ENCODE data around the gene TFEC.

TFEC gene

DNA sequence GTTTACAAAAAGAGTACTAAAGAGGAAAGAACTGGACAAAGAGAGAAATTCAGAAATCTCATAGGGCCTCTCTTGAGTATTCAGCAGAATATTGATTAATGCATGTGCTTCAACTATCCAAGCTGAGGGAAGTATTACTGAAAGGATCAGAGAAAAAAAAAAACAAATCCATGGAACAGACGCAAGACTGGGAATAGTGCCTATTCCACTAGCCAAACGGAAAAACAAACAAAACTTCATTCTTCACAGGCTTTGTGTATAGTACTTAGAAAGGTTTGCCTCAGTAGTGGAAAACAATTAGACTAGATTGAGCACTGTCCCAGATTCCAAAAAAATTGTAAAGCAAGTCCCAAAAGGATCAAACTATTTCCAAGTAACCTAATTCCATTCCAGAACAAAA, 106.2 kb downstream of the TFEC start:
- no peak for TF ChIP-seq POLR2A (IDR thresholded peaks at IDR 0.05; ENCODE audit: low read depth, low read length)
- DNase-seq (ENCODE audit: insufficient read length, low spot score) = no peak
- no peak for FAIRE-seq

DNA sequence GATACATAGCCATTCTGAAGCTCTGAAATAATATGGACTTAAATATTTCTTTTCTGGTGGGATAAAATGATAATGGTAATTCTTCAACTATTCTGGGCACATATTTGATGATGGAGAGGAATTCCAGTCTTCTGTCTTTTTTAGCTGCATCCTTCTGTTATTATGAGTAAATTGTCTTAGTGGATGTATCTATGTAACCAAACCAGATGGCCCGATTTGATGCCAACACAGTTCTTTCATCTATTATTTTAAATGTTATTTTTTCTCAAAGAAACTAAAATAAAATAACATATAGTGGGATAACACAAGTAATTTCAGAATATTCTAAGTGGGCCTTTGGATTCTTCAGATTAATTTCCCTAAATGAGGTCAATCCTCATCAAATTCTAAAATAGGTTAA, 110.2 kb downstream of the TFEC start:
- FAIRE-seq (no peak), DNase-seq (ENCODE audit: insufficient read length, low spot score) (no peak)
- TF ChIP-seq POLR2A (IDR thresholded peaks at IDR 0.05; ENCODE audit: low read depth, low read length) = no peak

DNA sequence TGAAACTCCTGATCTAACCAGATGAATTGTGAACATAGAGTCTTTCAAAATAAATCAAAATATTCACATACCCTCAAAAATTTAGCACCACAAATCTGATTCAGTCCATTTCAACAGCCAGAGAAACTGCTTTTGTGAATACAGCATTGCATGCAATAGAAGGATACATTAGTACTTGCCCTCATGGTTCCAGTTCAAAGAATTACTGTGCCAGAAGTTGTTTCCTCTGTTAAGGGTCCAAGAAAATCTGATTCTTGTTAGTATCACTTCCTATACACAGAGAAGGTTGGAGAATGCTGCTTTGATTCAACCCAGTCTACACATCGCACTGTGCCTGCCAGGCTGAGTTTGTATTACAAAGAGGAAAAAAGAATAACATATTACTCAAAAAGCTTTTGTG, 115.6 kb downstream of the TFEC start:
- FAIRE-seq (no peak), DNase-seq (ENCODE audit: insufficient read length, low spot score) (no peak)
- no peak for TF ChIP-seq POLR2A (IDR thresholded peaks at IDR 0.05; ENCODE audit: low read depth, low read length)

DNA sequence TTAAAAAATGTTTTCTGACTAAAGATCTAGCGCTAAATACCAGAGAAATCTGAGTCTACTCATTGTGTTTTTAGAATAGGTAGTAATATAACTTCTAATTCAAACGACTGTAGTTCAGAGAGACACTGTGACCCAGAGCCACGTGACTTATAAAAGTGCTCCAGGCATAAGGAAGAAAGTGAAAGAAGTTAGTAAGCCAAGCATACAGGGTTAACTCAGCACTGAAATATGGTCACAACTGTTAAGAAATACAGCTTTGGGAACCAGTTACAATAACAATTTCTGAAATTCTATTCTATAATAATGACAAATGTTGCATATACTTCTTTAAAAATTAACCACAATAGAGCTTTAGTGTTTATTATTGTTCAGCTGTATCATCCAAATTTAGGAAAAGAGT, 119.1 kb downstream of the TFEC start:
- DNase-seq (ENCODE audit: insufficient read length, low spot score) (no peak), FAIRE-seq (no peak)
- no peak for TF ChIP-seq POLR2A (IDR thresholded peaks at IDR 0.05; ENCODE audit: low read depth, low read length)

DNA sequence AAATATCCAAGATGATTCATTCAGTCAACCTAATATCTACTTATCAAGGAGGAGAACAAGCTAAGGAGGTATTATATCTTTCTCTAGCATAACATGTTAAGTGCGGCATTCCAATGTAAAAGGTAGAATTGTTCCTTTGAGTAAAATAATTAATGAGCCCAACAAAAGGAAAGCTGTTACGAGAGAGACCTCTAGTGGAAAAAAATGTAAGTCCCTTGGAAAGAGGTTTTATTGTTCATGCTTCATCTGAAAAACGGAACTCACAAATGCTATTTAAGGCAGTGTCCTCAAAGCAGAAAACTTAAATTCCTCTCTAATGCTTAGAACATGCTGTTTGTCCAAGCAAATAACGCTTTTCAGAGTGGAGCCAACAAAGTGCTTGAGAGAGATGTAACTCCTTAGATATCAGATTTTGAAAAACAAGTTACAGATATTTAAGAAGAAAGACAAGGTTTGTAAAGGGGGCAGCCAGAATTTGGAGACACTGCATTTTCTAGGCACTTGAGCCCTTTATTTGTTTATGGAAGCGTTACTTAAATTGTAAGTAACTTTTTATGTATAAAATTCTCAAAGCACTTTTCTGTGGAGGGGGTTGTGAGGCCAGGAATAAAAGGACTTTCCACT, 119.9 kb downstream of the TFEC start:
- no peak for TF ChIP-seq POLR2A (IDR thresholded peaks at IDR 0.05; ENCODE audit: low read depth, low read length)
- DNase-seq (ENCODE audit: insufficient read length, low spot score) (no peak), FAIRE-seq (peak; percentile 96)

DNA sequence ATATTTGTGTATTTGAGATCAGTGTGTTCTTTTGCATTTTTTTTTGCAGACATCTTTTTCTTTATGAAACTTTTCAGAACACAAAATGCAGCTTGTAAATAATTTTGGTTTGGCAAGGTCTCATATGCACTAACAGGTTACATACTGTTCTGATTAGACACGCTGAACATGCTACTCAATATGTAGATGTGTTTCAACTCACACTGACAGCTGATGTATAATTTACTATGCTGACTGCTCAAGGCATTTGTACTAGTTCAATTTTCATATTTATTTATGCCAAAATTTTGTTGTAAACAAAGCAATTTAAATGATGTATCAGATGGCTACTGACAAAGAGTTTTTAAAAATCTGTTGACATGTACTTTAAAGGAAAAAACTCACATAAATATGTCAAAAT, 123.8 kb downstream of the TFEC start:
- DNase-seq (ENCODE audit: insufficient read length, low spot score) (no peak), FAIRE-seq (no peak)
- no peak for TF ChIP-seq POLR2A (IDR thresholded peaks at IDR 0.05; ENCODE audit: low read depth, low read length)

DNA sequence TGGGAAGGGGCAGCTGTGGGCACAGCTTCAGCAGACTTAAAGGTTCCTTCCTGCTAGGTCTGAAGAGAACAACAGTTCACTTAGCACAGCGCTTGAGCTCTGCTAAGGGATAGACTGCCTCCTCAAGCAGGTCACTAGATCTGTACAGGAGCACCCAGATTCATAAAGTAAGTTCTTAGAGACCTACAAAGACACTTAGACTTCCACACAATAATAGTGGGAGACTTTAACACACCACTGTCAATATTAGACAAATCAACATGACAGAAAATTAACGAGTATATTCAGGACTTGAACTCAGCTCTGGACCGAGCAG, 140.9 kb downstream of the TFEC start:
- no peak for DNase-seq (ENCODE audit: insufficient read length, low spot score)
- TF ChIP-seq POLR2A (IDR thresholded peaks at IDR 0.05; ENCODE audit: low read depth, low read length) = no peak
- no peak for FAIRE-seq

DNA sequence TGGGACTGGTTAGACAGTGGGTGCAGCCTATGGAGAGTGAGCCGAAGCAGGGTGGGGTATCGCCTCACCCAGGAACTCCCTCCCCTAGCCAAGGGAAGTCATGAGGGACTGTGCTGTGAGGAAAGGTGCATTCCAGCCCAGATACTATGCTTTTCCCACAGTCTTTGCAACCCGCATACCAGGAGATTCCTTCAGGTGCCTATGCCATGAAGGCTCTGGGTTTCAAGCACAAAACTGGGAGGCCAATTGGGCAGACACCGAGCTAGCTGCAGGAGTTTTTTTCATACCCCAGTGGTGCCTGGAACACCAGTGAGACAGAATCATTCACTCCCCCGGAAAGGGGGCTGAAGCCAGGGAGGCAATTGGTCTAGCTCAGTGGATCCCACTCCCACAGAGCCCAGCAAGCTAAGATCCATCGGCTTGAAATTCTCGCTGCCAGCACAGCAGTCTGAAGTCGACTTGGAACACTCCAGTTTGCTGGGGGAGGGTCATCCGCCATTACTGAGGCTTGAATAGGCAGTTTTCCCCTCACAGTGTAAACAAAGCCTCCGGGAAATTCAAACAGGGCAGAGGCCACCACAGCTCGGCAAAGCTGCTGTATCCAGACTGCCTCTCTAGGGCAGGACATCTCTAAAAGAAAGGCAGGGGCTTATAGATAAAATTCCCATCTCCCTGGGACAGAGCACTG, 141.4 kb downstream of the TFEC start:
- TF ChIP-seq POLR2A (IDR thresholded peaks at IDR 0.05; ENCODE audit: low read depth, low read length) = no peak
- FAIRE-seq (no peak), DNase-seq (ENCODE audit: insufficient read length, low spot score) (no peak)

DNA sequence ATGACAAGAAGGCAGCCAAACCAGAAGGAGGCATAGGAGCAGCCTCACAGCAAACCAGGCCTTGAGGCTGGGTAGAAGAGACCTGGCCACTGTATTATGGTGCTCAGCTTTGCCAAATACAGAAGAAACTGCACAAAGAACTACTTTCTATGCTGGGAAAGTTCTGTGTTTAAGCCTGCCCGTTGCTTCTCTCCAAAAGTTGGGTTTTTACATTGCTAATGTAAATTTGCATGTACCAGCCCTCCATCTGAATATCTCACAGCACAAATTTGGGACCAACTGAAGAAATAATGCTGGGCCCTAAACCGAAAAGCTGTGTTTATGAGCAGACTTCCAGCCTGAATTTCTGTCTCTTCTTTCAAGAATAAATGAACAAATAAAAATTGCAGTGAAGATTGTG, 145.0 kb downstream of the TFEC start:
- TF ChIP-seq POLR2A (IDR thresholded peaks at IDR 0.05; ENCODE audit: low read depth, low read length) = no peak
- DNase-seq (ENCODE audit: insufficient read length, low spot score) (no peak), FAIRE-seq (no peak)
